Hepatocyte (in vitro differentiated cells): ENCODE measurements around the gene HES4. TPM values are rescaled to one million over a fixed set of nuclear protein-coding genes. Genes with fewer than 3 reads are reported as not detected.

Experiments
- DNase-seq: peaks from one replicate; pipeline ENCODE4 v3.0.0-alpha.2; 2016; ENCODE audit warnings: low spot score
- H2AFZ ChIP-seq: fragments of 200-600 bp; sonication (generic); 2 replicates; pipeline ENCODE4 v1.6.0; 2016; ENCODE audit warnings: antibody characterized with exemption, mild to moderate bottlenecking
- H3K27ac ChIP-seq: fragments of 200-600 bp; sonication (generic); 2 replicates; pipeline ENCODE4 v1.5.1; 2016; ENCODE audit warnings: mild to moderate bottlenecking
- H3K27me3 ChIP-seq: fragments of 200-600 bp; sonication (generic); 2 replicates; pipeline ENCODE4 v1.6.1; 2016
- H3K36me3 ChIP-seq: fragments of 200-600 bp; sonication (generic); replicated peaks from 2 replicates; pipeline ENCODE4 v1.5.1; 2016; ENCODE audit warnings: low read depth; ENCODE audit not compliant: insufficient read depth
- H3K4me1 ChIP-seq: fragments of 200-600 bp; sonication (generic); 2 replicates; pipeline ENCODE4 v1.5.1; 2016; ENCODE audit warnings: mild to moderate bottlenecking, moderate library complexity; ENCODE audit not compliant: insufficient read depth
- H3K4me2 ChIP-seq: fragments of 200-600 bp; sonication (generic); 2 replicates; pipeline ENCODE4 v1.6.0; 2016
- H3K4me3 ChIP-seq: fragments of 200-600 bp; sonication (generic); 2 replicates; pipeline ENCODE4 v1.5.1; 2016; ENCODE audit warnings: mild to moderate bottlenecking
- H3K79me2 ChIP-seq: fragments of 200-600 bp; sonication (generic); 2 replicates; pipeline ENCODE4 v1.6.0; 2017; ENCODE audit warnings: mild to moderate bottlenecking
- H3K9me2 ChIP-seq: fragments of 200-600 bp; sonication (generic); replicated peaks from 2 replicates; pipeline ENCODE4 v1.6.0; 2017; ENCODE audit warnings: mild to moderate bottlenecking; ENCODE audit not compliant: insufficient read depth
- H3K9me3 ChIP-seq: fragments of 200-600 bp; sonication (generic); 2 replicates; pipeline ENCODE4 v1.5.1; 2016; ENCODE audit warnings: low read depth, mild to moderate bottlenecking
- H4K20me1 ChIP-seq: fragments of 200-600 bp; sonication (generic); 2 replicates; pipeline ENCODE4 v1.6.0; 2016; ENCODE audit warnings: mild to moderate bottlenecking; ENCODE audit not compliant: insufficient read depth, poor library complexity, severe bottlenecking
- EZH2 ChIP-seq: fragments of 200-600 bp; sonication (generic); IDR thresholded peaks from 2 replicates; pipeline ENCODE4 v1.6.1; 2016; ENCODE audit warnings: antibody characterized with exemption, mild to moderate bottlenecking, borderline replicate concordance
- EZH2phosphoT487 ChIP-seq: fragments of 200-600 bp; sonication (generic); IDR thresholded peaks from one replicate; pipeline ENCODE4 v1.6.1; 2018; ENCODE audit warnings: antibody characterized with exemption, mild to moderate bottlenecking, low read depth, moderate library complexity; ENCODE audit not compliant: unreplicated experiment, severe bottlenecking
- WGBS: methylation state at CpG from one replicate; pipeline ENCODE4 v1.1.6; 2016; ENCODE audit warnings: low lambda C conversion rate; ENCODE audit errors: missing lambda C conversion rate; 5-methylcytosine and 5-hydroxymethylcytosine counted together
- polyA plus RNA-seq: library from polyadenylated mRNA; unstranded; fragments of >200 nt; fragmentation: Nextera tagmentation; extraction: Ambion mirVana; gene quantifications from 2 replicates; pipeline ENCODE4 v1.2.1, GENCODE V29; 2016
- total RNA-seq: library from RNA; depleted of rRNA; stranded (reverse); fragments of >200 nt; gene quantifications from 2 replicates; pipeline ENCODE4 v1.2.3, GENCODE V29; 2014
- TF ChIP-seq, protein P1 (sequence below): fragments of 200-600 bp; sonication (generic); IDR thresholded peaks from 2 replicates; pipeline ENCODE4 v1.5.1; 2016; ENCODE audit warnings: antibody characterized with exemption, mild to moderate bottlenecking; ENCODE audit not compliant: poor library complexity

HES4 gene
- total and polyA plus RNA-seq, 2 experiments from 2014 or later = 28.7 to 74.5 TPM

DNA sequence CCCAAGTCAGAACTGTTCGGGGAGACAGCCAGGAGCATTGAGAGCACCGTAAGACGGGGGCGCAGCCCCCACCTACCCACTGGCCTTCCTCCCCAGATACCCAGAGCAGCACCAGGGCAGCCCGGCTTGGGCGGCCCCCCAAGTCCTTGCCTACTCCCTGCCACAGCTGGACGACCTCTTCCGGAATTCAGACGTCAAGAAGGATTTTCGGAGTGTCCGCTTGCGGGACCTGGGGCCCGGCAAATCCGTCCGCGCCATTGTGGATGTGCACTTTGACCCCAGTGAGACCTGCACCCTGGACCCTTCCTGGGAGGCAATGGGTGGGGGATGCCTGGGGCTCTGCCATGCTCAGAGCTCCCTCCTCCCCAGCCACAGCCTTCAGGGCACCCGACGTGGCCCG, 47.5 kb upstream of the HES4 start:
- no peak overlapping the region for H3K27ac ChIP-seq
- no peak for DNase-seq
- no peaks in the 10 kb centered on the region for H3K36me3 ChIP-seq
- no peaks in the 10 kb centered on the region for H3K27me3 ChIP-seq
- H3K4me1 ChIP-seq = no peaks in the 10 kb centered on the region
- TF ChIP-seq EZH2phosphoT487 (no peak), EZH2 (no peak)
- TF ChIP-seq, protein P1, sequence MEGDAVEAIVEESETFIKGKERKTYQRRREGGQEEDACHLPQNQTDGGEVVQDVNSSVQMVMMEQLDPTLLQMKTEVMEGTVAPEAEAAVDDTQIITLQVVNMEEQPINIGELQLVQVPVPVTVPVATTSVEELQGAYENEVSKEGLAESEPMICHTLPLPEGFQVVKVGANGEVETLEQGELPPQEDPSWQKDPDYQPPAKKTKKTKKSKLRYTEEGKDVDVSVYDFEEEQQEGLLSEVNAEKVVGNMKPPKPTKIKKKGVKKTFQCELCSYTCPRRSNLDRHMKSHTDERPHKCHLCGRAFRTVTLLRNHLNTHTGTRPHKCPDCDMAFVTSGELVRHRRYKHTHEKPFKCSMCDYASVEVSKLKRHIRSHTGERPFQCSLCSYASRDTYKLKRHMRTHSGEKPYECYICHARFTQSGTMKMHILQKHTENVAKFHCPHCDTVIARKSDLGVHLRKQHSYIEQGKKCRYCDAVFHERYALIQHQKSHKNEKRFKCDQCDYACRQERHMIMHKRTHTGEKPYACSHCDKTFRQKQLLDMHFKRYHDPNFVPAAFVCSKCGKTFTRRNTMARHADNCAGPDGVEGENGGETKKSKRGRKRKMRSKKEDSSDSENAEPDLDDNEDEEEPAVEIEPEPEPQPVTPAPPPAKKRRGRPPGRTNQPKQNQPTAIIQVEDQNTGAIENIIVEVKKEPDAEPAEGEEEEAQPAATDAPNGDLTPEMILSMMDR = no peak
- H3K4me3 ChIP-seq = no peak overlapping the region
- H3K9me3 ChIP-seq = no peaks in the 10 kb centered on the region
- H3K4me2 ChIP-seq = no peak overlapping the region
- no peak overlapping the region for H2AFZ ChIP-seq
- 95% methylated on average over 19 of the region's 19 CpGs for WGBS
- H4K20me1 ChIP-seq = no peaks in the 10 kb centered on the region
- no peaks in the 10 kb centered on the region for H3K79me2 ChIP-seq
- no peaks in the 10 kb centered on the region for H3K9me2 ChIP-seq

DNA sequence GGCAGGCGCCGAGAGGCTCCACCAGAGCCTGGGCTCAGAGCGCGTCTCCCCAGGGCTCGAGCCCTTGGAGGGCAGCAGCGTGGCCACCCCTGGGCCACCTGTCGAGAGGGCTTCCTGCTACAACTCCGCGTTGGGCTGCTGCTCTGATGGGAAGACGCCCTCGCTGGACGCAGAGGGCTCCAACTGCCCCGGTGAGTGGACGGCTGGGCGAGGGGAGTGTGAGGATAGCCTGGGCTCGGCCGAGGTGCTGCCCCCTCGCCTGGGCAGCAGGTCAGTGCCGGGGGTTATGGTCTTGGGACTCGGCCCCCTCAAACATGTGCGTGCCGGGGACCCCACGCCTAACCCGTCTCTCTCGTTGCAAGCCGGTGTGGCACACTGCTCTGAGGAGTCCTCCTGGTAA, 46.9 kb upstream of the HES4 start:
- WGBS = 96% methylated on average over 21 of the region's 26 CpGs
- no peaks in the 10 kb centered on the region for H3K79me2 ChIP-seq
- no peak overlapping the region for H3K4me3 ChIP-seq
- no peaks in the 10 kb centered on the region for H4K20me1 ChIP-seq
- no peak overlapping the region for H2AFZ ChIP-seq
- no peaks in the 10 kb centered on the region for H3K9me2 ChIP-seq
- no peaks in the 10 kb centered on the region for H3K9me3 ChIP-seq
- TF ChIP-seq EZH2phosphoT487 = no peak
- no peak for TF ChIP-seq EZH2
- TF ChIP-seq, protein P1 = no peak
- H3K4me1 ChIP-seq = no peaks in the 10 kb centered on the region
- H3K36me3 ChIP-seq = no peaks in the 10 kb centered on the region
- H3K4me2 ChIP-seq = no peak overlapping the region
- DNase-seq = no peak
- no peaks in the 10 kb centered on the region for H3K27me3 ChIP-seq
- H3K27ac ChIP-seq = no peak overlapping the region

DNA sequence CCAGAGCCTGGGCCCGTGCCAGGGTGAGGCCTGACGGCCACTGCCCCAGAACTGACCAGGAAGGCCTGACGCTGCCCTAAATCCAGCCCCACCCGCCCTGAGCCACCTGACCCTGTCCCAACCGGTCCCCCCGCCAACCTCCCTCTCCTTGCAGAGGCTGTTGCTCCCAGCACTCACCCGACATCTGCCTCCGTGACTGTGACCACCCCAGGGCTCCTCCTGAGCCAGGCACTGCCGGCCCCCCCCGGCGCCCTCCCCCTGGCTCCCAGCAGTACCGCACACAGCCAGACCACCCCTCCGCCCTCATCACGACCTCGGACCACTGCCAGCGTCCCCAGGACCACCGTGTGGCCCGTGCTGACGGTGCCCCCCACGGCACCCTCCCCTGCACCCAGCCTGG, 46.3 kb upstream of the HES4 start:
- Histone ChIP-seq H3K4me2 (no peak overlapping the region), H3K36me3 (no peaks in the 10 kb centered on the region)
- WGBS = 96% methylated on average over 11 of the region's 20 CpGs

More for the DNA sequence above, 46.3 kb upstream of the HES4 start:
- H4K20me1 ChIP-seq = peaks cover 4% of the 10 kb centered on the region
- no peaks in the 10 kb centered on the region for H3K9me3 ChIP-seq
- H3K9me2 ChIP-seq = no peaks in the 10 kb centered on the region
- no peaks in the 10 kb centered on the region for H3K79me2 ChIP-seq
- no peak for DNase-seq
- H3K4me3 ChIP-seq = no peak overlapping the region
- TF ChIP-seq EZH2 = no peak
- TF ChIP-seq, protein P1 = no peak
- no peaks in the 10 kb centered on the region for H3K4me1 ChIP-seq
- H3K27ac ChIP-seq = no peak overlapping the region
- H3K27me3 ChIP-seq = no peaks in the 10 kb centered on the region
- H2AFZ ChIP-seq = no peak overlapping the region
